Activated gamma-delta T cell treated with Interleukin-2 at 50 U/mL for 16 hours (primary cell): Measurements from ENCODE around the gene ST6GALNAC3.
"Not testable (repeated sequence)": the region's sequence is repeated elsewhere in the genome, so short reads cannot be mapped to it uniquely, and the experiment has no call there.

Experiments used
- DNase-seq: peaks from one replicate; pipeline ENCODE4 v3.0.0-alpha.2; 2020

Gene ST6GALNAC3

DNA sequence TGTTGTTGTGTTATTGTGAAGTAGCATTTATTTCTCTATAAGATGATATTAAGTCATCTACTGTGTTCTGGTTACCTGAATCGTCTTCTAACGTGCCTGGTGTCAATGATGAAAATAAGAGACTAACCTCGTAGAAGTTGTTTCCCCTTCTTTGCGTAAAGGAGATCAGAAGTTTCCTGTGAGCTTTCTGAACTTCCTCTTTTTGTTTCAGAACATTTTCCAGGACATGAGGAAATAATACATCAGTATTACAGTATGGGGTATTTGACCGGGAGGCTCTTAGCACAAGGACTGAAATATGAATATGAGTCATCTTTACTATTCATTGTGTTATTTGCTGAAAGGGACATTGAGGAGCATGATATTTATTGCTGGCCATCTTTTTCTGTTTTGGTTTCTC, 1.3 kb downstream of the ST6GALNAC3 start:
- DNase-seq, result no peak

DNA sequence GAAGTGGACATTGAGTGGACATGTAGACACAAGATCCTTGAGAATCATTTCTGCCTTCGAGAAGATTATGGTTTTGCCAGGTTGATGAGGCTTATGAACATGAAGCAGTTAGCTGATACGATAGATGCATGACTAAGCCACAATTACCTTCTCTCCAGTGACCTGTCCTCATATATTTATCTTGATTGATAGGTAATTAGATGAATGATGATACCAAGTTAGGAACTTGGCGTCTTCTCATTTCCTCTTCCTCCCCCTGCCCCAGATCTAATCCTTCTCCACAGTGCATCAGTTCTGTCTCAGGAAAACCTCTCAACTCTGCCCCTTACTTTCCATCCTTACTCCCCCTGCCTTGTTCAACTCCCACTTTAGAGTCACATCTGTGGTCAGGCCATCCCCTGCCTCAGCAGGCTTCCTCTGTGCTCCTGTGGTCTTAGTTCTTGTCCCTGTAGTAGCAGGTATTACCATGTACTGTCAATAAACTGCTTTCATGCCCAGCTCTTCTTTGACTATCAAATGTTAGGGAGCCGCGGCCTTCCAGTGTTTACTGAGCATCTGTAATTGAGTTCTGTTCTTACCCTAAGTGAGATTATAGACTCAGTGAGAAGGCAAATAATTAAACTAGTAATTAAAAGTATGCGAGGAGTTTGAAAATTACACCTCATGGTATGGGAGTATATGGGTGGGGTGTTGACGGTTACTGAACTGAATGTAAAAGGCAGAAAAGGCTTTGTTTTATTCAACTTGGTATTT, 5.1 kb downstream of the ST6GALNAC3 start:
- DNase-seq, result no peak

DNA sequence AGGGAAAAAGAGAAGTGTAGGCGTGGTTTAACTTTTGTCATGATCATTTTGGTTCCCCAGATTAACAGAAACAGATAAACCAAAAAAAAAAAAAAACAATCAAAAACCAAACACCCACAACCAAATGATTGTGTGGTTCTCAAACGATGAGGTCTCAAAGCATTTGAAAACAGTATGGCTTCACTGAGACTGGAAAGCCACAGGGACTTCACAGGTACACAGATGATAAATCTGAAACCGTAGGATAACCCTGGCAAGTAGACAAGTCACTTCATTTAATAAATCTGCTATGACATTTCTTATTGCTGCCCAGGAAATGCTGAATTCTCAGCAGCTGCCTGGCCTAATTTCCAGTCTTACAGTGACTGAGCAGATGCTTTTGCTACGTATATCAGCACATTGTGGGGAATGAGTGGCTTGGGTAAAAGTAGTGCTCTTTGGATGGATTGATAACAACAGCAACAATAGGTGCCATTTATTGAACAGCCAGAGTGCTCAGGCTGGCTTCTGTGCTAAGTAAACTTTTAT, 6.1 kb downstream of the ST6GALNAC3 start:
- no peak for DNase-seq

DNA sequence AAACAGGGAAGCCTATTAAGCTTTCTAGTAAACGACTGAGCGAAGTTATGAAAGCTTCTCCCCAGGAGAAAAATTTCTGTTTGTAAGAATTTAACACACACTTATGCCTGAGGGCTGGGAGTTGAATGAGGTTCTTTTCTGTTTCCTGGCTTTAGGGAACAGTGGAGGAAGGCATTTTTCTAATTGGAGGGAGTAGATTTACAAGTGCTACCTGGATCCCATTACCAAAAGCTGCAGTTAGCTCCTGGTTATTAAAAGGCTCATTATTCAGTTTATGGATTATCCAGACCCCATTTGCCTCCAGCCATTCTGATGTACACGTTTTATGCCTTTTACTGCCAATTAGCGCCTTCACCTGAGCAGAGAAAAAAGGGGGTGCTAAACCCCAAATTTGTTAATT, 7.5 kb downstream of the ST6GALNAC3 start:
- DNase-seq, result no peak

DNA sequence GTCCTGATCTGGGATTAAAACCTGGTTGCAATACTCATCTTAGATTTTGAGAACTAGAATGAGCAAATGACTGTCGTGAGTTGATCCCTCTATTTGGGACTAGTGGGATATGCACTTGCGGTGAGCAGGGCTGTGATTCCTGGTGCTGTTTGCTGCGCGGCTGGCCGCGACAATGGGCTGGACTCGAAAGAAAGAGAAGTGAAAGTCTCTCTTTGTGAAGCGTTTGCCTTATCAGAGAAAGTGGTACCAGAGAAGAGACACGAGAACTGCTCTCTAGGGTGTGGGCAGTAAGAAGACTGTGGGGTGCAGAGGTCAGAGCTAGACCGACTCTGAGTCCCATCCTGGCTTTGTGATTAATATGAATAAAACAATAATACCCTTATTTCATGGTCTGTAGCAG, 8.6 kb downstream of the ST6GALNAC3 start:
- DNase-seq, result no peak

DNA sequence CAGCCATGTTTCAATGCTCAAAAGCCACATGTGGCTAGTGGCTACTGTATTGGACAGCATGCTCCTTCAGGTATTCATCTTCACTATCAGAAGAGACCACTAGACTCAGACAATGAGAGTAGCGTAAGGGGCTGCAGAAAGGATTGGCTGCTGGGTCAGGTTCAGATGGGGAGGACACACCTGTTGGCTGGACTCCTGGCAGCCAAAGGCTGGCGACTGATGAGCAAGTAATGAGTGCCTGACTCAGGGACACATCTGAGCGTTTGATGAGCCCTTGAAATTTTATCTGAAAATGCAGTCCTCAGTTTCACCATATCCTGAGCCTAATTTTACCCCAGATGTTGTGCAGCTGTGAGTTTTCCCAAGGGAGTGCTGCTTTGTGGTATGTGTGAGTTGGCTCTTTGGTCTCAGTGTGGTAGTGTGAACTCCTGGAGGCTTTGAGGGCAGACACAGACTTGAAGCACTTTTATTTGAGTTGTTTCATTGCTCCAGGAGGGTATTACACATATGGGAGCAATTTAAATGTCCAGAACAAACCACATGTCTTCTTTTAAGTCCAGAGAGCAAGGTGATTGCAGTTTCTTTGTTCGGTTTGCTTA, 9.6 kb downstream of the ST6GALNAC3 start:
- DNase-seq, result no peak

DNA sequence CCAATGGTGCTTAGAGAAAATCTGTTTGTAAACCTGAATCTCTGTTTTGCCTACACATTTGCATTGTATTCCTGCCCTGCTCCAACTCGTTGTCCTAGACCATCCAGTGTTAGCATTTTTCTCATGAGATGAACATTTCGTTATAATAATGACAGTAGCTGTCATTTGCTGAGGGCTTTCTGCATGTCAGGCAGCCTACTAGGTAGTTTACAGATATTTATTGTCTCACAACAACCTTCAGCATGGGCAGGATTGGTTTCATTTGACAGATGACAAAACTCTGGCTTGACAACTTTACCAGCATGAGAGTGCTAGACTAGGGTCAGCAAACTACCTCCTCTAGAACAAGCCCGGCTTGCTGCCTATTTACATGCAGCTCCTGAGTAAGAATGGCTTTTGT, 10.1 kb downstream of the ST6GALNAC3 start:
- DNase-seq, result no peak

DNA sequence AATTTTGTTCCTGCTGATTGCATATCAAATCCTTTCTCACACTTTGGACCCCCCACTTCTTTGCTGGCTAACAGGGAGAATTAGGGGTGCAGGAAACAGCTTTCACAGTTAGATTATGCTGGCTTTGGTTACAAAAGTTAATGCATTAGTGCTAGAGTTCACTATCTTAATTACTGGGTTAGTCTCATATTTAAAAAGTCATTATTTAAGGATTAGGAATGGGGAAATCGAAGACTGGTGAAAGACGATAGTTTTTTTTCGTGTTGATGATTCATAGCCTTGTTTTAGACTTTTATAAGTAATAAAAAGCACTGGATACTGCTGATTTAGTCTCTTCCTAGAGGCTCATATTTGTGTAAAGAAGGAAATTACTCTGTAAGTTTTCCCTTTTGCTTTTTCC, 11.6 kb downstream of the ST6GALNAC3 start:
- no peak for DNase-seq

DNA sequence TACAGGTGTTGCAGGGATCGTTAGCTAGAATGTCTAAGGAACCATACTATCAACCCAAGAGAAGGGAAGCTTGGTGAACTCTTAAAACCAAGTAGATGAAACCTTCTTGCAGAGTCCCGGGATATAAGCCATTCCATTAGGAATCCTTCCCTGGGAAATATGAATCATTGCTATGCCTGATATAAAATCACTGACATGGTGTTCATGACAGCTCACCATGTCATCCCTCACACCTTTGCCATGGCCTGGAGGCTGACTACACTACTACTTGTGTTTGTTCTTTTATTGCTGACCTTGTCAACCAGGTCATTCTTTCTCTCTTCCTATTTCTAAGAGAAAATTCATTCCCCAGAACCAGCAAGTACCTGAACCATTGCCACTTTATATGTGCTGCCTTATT, 12.1 kb downstream of the ST6GALNAC3 start:
- no peak for DNase-seq

DNA sequence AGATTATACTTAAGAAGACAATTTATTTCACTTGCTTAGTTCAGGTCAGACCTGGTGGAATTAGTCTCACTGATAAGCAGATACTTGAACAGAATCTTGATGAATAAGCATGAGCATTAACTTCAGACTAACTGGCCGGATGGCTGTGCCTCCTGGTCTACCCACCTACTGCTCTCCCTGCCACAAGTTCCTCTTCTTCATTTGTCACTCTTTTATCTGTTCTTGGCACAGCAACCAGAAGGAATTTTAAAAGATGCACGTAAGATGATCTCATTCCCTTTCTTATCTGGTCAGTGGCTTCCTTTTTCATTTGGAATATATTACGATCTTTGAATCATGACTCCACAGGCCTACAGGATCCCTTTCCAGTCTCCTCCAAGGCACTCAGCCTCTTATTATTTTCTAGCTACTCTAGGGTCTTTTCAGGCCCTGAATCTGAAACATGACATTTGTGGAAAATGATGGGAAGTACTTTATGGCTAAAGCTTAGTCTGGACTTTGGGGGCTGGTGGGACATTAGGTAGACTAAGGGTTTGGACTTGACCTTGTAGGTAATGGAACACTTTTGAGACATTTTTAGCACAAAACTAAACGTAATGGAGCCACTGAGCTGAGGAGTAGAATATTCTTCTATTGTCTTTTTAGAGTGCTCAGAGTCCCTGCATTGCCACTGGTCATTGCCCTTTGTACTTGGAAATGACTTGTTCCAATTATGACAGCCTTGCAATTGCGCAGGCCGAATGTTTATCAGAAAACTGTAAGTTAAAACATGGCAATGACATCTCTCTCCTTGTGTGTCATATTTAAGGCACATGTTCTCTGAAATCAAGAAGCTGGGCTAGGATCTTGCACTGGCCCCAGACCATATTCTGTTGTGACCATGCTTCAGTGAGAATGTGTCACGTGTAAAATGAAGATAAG, 16.0 kb downstream of the ST6GALNAC3 start:
- DNase-seq, result no peak

DNA sequence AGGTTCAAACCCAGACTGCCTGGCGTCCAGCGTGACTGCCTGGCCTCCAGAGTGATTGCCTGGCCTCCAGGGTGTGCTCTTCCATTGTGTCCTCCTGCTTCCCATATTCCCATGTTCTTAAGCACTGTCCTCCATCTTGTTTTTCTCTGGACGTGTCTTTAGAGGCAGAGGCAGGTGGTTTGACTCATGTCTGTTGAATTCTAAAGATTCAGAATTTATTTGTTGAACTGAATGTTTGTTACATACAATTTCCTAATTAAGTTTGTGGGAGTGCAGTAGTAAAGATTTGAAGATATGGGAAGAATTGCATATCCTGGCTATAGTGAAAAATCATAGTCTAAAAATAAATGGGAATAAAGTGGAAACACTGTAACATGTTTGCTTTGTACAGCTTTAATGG, 18.3 kb downstream of the ST6GALNAC3 start:
- no peak for DNase-seq

DNA sequence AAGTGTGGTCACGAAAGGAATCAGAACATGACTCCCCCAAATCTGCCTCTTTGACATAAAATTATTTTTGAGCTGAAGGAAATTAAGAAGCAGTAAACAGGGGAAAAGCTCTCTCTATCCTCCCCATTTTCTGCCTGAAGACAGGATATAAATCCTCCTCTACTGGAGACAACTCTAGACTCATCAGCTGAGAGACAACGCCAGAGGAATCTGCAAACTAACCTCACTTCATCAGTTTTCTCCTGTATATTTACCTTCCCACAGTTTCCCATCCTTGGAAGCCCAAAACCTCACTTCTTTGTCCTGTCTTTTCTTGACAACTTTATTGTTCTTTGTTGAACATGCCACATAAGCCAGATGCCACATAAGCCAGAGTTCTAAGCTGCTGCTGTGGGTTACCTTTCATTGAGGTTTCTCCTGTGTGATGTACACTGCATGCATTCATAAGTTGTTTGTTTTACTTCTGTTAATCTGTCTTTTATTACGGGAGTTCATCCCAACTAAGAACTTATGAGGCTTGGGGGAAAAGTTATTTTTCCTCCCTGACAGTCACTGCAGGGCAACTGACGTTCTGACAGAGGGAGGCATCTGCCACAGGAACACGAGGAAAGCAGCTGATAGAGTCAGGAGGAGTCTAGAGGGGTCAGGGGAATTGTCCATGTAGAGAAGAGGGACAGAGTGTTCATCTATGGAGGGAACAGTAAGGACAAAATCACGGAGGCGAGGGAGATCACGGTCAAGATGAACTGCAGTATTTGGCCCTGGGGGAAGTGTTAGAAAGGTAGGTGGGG, 19.2 kb downstream of the ST6GALNAC3 start:
- no peak for DNase-seq

DNA sequence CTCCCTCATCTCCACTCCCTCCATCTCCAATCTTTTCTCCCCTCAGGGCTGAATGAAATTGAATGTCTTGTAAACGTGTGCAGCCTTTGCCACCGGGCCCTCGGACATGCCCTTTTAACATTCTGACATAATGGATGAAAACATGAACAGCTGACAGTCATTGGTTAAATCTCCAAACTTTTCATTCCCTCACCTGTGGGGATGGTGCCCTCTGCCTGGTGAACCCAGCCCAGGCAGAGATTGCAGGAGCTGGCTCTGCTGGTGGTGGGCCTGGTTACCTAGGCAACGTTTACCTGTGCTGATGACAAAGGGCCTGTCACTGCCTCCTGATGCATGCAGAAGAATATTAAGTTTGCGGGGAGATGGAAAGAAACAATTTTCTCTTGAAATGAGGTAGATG, 21.3 kb downstream of the ST6GALNAC3 start:
- DNase-seq, result no peak

DNA sequence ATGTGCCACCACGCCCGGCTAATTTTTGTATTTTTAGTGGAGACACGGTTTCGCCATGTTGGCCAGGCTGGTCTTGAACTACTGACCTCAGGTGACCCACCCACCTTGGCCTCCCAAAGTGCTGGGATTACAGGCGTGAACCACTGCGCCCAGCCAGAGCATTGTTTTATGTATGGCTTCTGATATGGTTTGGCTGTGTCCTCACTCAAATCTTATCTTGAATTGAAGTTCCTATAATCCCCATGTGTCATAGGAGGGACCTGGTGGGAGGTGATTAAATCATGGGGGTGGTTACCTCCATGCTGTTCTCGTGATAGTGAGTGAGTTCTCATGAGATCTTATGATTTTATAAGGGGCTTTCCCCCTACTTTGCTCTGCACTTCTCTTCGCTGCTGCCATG, 22.5 kb downstream of the ST6GALNAC3 start:
- not testable (repeated sequence) for DNase-seq

DNA sequence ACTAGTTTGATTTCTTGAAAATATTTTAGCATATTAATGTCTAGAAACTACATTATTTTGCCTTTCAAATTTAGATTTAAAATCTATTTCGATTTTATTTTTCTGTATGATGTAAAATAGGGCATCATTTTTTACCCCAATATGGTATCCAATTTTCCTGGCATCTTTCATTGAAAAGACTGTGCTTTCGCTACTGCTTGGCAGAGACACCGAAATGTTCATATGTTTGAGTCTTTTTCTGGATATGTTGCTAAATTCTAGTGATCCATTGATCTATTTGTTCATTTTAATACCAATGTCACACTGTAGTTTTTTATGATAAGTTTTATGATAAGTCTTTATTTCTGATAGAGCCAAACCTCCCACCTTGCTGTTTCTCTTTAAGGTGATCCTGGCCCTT, 24.3 kb downstream of the ST6GALNAC3 start:
- no peak for DNase-seq

DNA sequence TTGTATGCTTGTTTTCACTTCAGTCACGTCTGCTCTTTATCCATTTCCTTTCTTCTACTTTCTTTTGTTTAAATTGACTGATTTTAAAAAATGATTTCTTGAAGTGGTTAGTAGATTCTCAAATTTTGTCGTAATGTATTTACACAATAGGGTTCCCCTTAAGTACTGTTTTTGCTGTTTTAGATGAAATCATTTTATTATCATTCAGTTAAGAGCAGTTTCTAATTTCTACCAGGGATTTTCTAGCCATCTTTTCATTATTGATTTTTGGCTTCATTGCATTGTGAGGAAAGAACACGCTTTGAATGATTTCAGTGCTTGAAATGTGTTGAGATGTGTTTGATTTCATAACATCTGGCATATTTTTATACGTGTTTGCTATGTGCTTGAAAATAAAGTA, 27.0 kb downstream of the ST6GALNAC3 start:
- no peak for DNase-seq

DNA sequence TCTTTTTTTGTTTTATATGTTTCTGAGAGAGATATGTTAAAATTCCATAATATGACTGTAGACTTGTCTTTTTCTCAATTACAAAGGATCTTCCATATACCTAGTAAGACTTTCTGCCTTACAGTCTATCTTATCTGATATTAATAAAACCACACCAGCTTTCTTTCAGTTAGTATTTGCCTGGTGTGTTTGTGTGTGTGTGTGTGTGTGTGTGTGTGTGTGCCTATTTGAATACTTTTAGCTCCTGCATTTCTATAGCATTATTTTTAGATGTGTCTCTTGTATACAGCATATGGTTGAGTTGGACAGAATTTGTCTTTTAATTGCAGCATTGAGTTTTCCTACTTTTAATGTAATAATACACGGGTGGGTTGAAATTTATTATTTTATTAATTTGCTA, 27.5 kb downstream of the ST6GALNAC3 start:
- DNase-seq, result no peak

DNA sequence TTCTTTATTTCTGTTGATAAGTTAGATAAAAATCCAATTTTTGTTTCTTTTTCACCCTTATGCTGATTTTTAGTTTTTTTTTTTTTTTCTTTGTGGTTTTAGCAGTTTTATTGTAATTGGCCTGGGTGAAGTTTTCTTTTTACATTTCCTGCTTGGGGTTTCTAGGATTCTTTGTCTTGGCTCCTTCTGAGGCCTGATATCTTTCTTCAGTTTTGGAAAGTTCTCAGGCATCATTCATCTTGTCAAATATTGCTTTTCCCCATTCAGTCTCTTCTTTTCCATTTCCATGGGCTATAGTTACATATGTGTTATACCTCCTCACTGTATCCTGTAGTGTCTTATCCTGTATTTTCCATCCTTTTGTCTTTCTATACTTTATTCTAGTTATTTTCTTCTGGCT, 28.5 kb downstream of the ST6GALNAC3 start:
- no peak for DNase-seq

DNA sequence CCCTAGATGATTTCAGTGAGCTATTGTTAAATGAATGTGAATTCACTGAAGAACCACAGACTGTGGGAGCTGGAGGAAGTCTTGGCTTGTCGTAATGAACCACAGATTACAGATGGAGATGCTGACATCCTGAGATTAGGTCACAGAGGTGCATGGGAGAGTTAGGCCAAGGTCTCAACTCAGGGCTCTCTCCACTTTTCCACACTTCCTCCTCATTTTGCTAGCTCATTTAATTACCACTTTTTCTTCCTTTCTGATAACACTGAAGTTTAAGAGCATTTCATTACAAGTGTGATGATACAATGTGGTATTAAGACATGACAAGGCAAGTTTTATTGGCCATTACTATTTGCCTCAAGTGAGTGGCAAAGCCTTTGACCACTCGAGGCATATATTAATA, 30.8 kb downstream of the ST6GALNAC3 start:
- DNase-seq, result no peak

DNA sequence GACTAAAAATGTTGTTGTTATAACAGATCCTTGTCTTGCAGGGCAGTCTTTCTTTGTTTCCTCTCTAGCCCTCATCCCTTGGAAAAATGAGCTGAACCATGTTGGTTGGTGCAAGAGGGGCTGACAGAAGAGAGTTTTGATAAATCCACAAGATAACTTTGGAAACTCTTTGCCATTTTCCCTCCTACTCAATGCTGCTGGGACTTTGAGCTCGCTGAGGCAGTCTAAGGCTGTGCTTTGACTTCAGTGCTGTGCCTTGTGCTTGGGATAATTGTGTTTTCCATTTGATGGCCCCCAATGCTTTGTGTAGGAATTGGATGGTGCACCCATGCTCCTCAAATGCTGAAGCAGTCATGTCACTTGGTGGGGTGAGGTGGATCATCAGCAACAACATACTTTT, 31.7 kb downstream of the ST6GALNAC3 start:
- no peak for DNase-seq

DNA sequence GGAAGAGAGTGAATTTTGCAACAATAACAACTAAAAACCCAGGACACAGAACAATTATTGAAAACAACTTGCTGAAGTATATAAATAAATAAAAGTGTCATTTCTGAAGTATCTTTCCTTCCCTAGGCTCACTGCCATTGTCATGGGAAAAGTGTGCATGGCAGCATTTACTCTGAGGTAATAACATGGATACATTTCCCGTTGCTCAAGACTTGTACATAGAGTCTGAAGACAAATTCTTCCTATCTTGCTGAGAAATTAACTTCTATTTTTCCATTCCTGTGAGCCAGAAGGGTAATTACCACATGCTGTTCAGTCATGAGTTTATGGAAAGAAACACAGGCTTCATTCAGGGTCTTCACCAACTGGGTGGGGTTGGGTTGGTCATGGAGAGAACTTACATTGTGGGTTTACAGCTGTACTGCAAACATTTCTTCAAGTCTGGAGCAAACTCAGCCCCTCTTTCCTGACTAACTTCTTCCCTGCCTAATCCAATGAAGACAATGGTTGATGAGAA, 32.2 kb downstream of the ST6GALNAC3 start:
- DNase-seq, result no peak

DNA sequence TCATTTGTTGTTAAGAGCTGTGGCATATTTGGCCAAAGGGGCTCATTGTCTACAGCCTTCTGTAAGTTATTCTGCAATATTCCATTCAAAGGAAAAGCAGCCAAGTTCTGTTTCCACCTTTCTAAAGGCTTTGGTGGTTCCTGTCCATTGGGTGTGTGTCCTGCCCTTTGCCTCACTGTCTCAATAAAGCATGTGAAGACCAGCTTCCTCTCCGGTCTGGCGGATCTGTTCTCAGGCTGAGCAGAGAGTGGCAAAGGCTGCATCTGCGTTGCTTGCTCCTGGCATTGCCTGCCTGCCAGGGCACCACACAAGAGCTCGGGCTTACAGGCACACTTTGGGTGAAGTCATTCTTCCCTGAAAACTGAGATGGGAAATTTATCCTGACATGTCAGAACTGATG, 34.9 kb downstream of the ST6GALNAC3 start:
- no peak for DNase-seq
